Astrocyte (in vitro differentiated cells and primary cell): ENCODE results near the gene IWS1. TPM values are rescaled to one million over a fixed set of nuclear protein-coding genes. Genes with fewer than 3 reads are reported as not detected.

Experiments used
- DNase-seq: peaks from one replicate; pipeline ENCODE4 v3.0.0-alpha.2; 2010; ENCODE audit warnings: low read depth
- FAIRE-seq: peaks from 2 replicates; lab custom pipeline; 2011; peaks lifted over from hg19 to GRCh38; lab: Jason Lieb, UNC
- H2AFZ ChIP-seq: 2 replicates; pipeline ENCODE4 v1.6.0; 2012; ENCODE audit warnings: low read depth, low read length, inconsistent platforms
- H3K27ac ChIP-seq: 2 replicates; pipeline ENCODE4 v1.5.1; 2011; ENCODE audit warnings: low read depth, low read length, inconsistent platforms
- H3K27me3 ChIP-seq: 2 replicates; pipeline ENCODE4 v1.6.0; 2011; ENCODE audit warnings: low read length, inconsistent platforms; ENCODE audit not compliant: insufficient read depth
- H3K36me3 ChIP-seq: 2 replicates; pipeline ENCODE4 v1.5.1; 2011; ENCODE audit warnings: low read length, inconsistent platforms; ENCODE audit not compliant: insufficient read depth
- H3K4me1 ChIP-seq: 2 replicates; pipeline ENCODE4 v1.5.1; 2011; ENCODE audit warnings: low read length, inconsistent platforms; ENCODE audit not compliant: insufficient read depth
- H3K4me2 ChIP-seq: 2 replicates; pipeline ENCODE4 v1.6.0; 2012; ENCODE audit warnings: low read length, inconsistent platforms
- H3K4me3 ChIP-seq: 2 replicates; pipeline ENCODE4 v1.5.1; 2011; ENCODE audit warnings: low read depth, mild to moderate bottlenecking, low read length, inconsistent platforms; ENCODE audit not compliant: insufficient read depth
- H3K79me2 ChIP-seq: 2 replicates; pipeline ENCODE4 v1.6.0; 2012; ENCODE audit warnings: mild to moderate bottlenecking, low read length, inconsistent platforms; ENCODE audit not compliant: insufficient read depth
- H3K9ac ChIP-seq: 2 replicates; pipeline ENCODE4 v1.6.0; 2012; ENCODE audit warnings: mild to moderate bottlenecking, low read length, inconsistent platforms
- H3K9me3 ChIP-seq: 2 replicates; pipeline ENCODE4 v1.5.1; 2012; ENCODE audit warnings: low read depth, mild to moderate bottlenecking, low read length, inconsistent platforms; ENCODE audit not compliant: insufficient read depth
- H4K20me1 ChIP-seq: 2 replicates; pipeline ENCODE4 v1.6.0; 2012; ENCODE audit warnings: low read length, inconsistent platforms; ENCODE audit not compliant: insufficient read depth
- H3K27ac Mint-ChIP-seq: one replicate; pipeline ENCODE4 v1.8.0; 2021; ENCODE audit warnings: mild to moderate bottlenecking, mixed read lengths; ENCODE audit not compliant: unreplicated experiment
- H3K27me3 Mint-ChIP-seq: one replicate; pipeline ENCODE4 v1.8.0; 2021; ENCODE audit warnings: low read depth, mixed read lengths; ENCODE audit not compliant: unreplicated experiment
- H3K36me3 Mint-ChIP-seq: one replicate; pipeline ENCODE4 v1.8.0; 2021; ENCODE audit warnings: low read depth, mixed read lengths; ENCODE audit not compliant: unreplicated experiment
- H3K4me1 Mint-ChIP-seq: one replicate; pipeline ENCODE4 v1.8.0; 2021; ENCODE audit warnings: low read depth, mixed read lengths; ENCODE audit not compliant: unreplicated experiment
- H3K4me3 Mint-ChIP-seq: one replicate; pipeline ENCODE4 v1.8.0; 2021; ENCODE audit warnings: mild to moderate bottlenecking, moderate library complexity, mixed read lengths; ENCODE audit not compliant: unreplicated experiment
- H3K9me3 Mint-ChIP-seq: one replicate; pipeline ENCODE4 v1.8.0; 2021; ENCODE audit warnings: mild to moderate bottlenecking, mixed read lengths; ENCODE audit not compliant: unreplicated experiment
- CTCF ChIP-seq: IDR thresholded peaks from 2 replicates; pipeline ENCODE4 v1.5.1; 2011; ENCODE audit warnings: low read depth, mild to moderate bottlenecking, inconsistent platforms, low read length, moderate library complexity; ENCODE audit not compliant: insufficient read depth
- EZH2 ChIP-seq: IDR thresholded peaks from 2 replicates; pipeline ENCODE4 v1.6.1; 2012; ENCODE audit warnings: mild to moderate bottlenecking, low read length, inconsistent platforms; ENCODE audit not compliant: insufficient read depth
- total RNA-seq: library from RNA; stranded (reverse); gene quantifications from 2 replicates; pipeline ENCODE4 v1.2.1, GENCODE V29; 2021

The IWS1 gene
- total RNA-seq, 1 donor from 2014 or later = 56.2 TPM

GRCh38 chr2:127471286-127471988, 54.9 kb downstream of the IWS1 start:
- no peaks in the 10 kb centered on the region for H3K27me3 Mint-ChIP-seq
- no peak overlapping the region for H3K4me2 ChIP-seq
- no peaks in the 10 kb centered on the region for H3K79me2 ChIP-seq
- no peaks in the 10 kb centered on the region for H3K9me3 ChIP-seq
- no peak overlapping the region for H3K4me3 ChIP-seq
- no peaks in the 10 kb centered on the region for H3K4me1 ChIP-seq
- no peak overlapping the region for H3K27ac Mint-ChIP-seq
- H3K4me3 Mint-ChIP-seq = no peak overlapping the region
- no peaks in the 10 kb centered on the region for H3K36me3 ChIP-seq
- H3K4me1 Mint-ChIP-seq = no peaks in the 10 kb centered on the region
- FAIRE-seq (no peak), DNase-seq (no peak)
- peaks cover 24% of the 10 kb centered on the region for H3K36me3 Mint-ChIP-seq
- TF ChIP-seq EZH2 = no peak
- no peak for TF ChIP-seq CTCF
- H2AFZ ChIP-seq = no peak overlapping the region
- H3K9ac ChIP-seq = no peak overlapping the region
- no peaks in the 10 kb centered on the region for H4K20me1 ChIP-seq
- no peak overlapping the region for H3K27ac ChIP-seq
- peaks cover 11% of the 10 kb centered on the region for H3K9me3 Mint-ChIP-seq
- H3K27me3 ChIP-seq = no peaks in the 10 kb centered on the region

- H3K4me1 Mint-ChIP-seq = no peaks in the 10 kb centered on the region
- Histone ChIP-seq H3K4me2 (no peak overlapping the region), H3K9ac (no peak overlapping the region), H4K20me1 (no peaks in the 10 kb centered on the region), H3K27ac (no peak overlapping the region), H3K4me3 (no peak overlapping the region), H3K36me3 (no peaks in the 10 kb centered on the region), H3K4me1 (no peaks in the 10 kb centered on the region), H3K27me3 (no peaks in the 10 kb centered on the region), H2AFZ (no peak overlapping the region), H3K79me2 (no peaks in the 10 kb centered on the region), H3K9me3 (no peaks in the 10 kb centered on the region)
- peaks cover 20% of the 10 kb centered on the region for H3K36me3 Mint-ChIP-seq
- FAIRE-seq = no peak
- no peak for DNase-seq
- no peak overlapping the region for H3K4me3 Mint-ChIP-seq
- no peak for TF ChIP-seq CTCF
- no peak for TF ChIP-seq EZH2
- no peaks in the 10 kb centered on the region for H3K27me3 Mint-ChIP-seq
- H3K27ac Mint-ChIP-seq = no peak overlapping the region
- peaks cover 5% of the 10 kb centered on the region for H3K9me3 Mint-ChIP-seq
Measured at GRCh38 chr2:127469974-127470373, 56.3 kb downstream of the IWS1 start.

- Histone ChIP-seq H3K27me3 (no peaks in the 10 kb centered on the region), H2AFZ (no peak overlapping the region), H3K36me3 (no peaks in the 10 kb centered on the region), H3K9ac (no peak overlapping the region), H3K4me2 (no peak overlapping the region), H4K20me1 (no peaks in the 10 kb centered on the region), H3K9me3 (no peaks in the 10 kb centered on the region), H3K27ac (no peak overlapping the region), H3K4me1 (no peaks in the 10 kb centered on the region), H3K79me2 (no peaks in the 10 kb centered on the region), H3K4me3 (no peak overlapping the region)
- Mint-ChIP-seq H3K36me3 (peaks cover 20% of the 10 kb centered on the region), H3K27ac (no peak overlapping the region), H3K4me1 (peaks cover 5% of the 10 kb centered on the region), H3K27me3 (no peaks in the 10 kb centered on the region), H3K4me3 (no peak overlapping the region), H3K9me3 (peaks cover 4% of the 10 kb centered on the region)
- DNase-seq (no peak), FAIRE-seq (no peak)
- no peak for TF ChIP-seq CTCF
- TF ChIP-seq EZH2 = no peak
Measured at GRCh38 chr2:127469051-127469450, 57.2 kb downstream of the IWS1 start.
